LNCAP (cell line): Measurements from ENCODE around the gene SLC27A1.

ENCODE experiments used
- TF ChIP-seq, protein P1 (sequence below): fragments of 450-650 bp; IDR thresholded peaks from 2 replicates; pipeline ENCODE4 v1.5.1; 2017; ENCODE audit warnings: mild to moderate bottlenecking

SLC27A1 gene

DNA sequence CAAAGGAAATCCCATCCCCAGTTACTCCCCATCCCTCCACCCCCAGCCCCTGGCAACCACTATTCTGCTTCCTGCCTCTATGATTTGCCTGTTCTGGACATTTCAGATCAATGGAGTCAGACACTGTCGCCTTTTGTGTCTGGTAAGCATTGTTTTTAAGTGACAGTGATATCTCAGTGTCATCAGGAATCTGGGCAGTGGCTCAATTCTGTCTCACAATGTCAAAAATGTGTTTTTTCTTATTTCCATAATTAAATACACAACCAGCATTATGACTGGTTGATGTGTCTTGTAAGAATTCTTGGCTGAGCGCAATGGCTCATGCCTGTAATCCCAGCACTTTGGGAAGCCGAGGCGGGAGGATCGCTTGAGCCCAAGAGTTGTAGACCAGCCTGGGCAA, 21.0 kb downstream of the SLC27A1 start:
- TF ChIP-seq, protein P1, sequence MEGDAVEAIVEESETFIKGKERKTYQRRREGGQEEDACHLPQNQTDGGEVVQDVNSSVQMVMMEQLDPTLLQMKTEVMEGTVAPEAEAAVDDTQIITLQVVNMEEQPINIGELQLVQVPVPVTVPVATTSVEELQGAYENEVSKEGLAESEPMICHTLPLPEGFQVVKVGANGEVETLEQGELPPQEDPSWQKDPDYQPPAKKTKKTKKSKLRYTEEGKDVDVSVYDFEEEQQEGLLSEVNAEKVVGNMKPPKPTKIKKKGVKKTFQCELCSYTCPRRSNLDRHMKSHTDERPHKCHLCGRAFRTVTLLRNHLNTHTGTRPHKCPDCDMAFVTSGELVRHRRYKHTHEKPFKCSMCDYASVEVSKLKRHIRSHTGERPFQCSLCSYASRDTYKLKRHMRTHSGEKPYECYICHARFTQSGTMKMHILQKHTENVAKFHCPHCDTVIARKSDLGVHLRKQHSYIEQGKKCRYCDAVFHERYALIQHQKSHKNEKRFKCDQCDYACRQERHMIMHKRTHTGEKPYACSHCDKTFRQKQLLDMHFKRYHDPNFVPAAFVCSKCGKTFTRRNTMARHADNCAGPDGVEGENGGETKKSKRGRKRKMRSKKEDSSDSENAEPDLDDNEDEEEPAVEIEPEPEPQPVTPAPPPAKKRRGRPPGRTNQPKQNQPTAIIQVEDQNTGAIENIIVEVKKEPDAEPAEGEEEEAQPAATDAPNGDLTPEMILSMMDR, result no peak

GRCh38 chr19:17495639-17496296, 25.4 kb downstream of the SLC27A1 start:
- TF ChIP-seq, protein P1, result no peak

- TF ChIP-seq, protein P1, result peak; percentile 88
These were observed 26.1 kb downstream of the SLC27A1 start for GRCh38 chr19:17496337-17496997.

DNA sequence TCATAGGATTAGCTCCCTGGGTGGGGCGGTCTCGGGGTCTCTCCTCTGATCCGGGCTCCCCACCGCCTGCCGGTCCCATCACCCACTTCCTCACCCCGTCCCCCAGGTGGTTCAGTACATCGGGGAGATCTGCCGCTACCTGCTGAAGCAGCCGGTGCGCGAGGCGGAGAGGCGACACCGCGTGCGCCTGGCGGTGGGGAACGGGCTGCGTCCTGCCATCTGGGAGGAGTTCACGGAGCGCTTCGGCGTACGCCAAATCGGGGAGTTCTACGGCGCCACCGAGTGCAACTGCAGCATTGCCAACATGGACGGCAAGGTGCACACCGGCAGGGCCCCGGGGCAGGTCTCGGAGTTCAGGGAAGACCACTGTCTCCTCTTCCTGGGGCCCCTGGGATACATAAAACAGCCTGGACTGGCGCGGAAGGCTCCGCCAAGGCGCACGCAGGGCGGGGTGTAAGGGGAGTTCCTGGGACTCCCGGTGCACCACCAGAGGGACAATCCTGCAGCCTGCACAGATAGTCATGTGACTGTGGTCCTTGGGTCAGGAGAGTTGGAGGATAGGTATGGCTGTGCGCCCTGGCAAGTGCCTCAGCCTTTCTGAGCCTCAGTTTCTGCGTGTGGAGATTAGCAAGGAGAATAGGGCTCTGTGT, 26.9 kb downstream of the SLC27A1 start:
- TF ChIP-seq, protein P1, result no peak

- TF ChIP-seq, protein P1, result no peak
These were observed 29.5 kb downstream of the SLC27A1 start for GRCh38 chr19:17499648-17500446.

DNA sequence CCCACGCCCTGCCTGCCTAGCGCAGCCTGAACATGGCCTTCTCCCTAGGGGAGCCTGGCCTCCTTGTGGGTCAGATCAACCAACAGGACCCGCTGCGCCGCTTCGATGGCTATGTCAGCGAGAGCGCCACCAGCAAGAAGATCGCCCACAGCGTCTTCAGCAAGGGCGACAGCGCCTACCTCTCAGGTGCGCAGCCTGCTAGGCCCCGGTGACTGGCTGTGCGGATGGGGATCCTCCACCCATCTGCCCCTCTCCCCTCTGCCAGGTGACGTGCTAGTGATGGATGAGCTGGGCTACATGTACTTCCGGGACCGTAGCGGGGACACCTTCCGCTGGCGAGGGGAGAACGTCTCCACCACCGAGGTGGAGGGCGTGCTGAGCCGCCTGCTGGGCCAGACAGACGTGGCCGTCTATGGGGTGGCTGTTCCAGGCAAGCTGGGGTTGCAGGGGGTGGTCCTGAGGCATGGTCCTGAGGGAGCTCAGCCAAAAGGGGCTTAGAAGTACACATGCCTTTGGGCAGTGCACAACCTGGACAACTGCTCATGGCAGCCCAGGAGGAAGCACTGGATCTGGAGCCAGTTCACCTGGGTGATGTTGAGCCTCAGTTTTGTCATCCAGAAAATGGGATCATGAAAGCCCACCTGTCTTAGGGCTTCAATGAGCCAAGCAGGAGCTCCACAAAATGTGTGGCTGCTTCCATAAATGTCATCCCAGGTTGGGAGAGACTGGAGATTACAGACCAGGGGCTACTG, 30.3 kb downstream of the SLC27A1 start:
- TF ChIP-seq, protein P1, result no peak

- TF ChIP-seq, protein P1, result no peak
These were observed 32.9 kb downstream of the SLC27A1 start for GRCh38 chr19:17503240-17503639.
